GM19452 (cell line): ENCODE measurements around the gene GLYATL3.
"Not testable (repeated sequence)": the region's sequence is repeated elsewhere in the genome, so short reads cannot be mapped to it uniquely, and the experiment has no call there.

Experiments used
- ATAC-seq: cut with Tn5 transposase; IDR thresholded peaks from one replicate; pipeline ENCODE4 v1.9.1; 2021; ENCODE audit not compliant: unreplicated experiment

The GLYATL3 gene

GRCh38 chr6:49499623-49500022 lies at the start of gene GLYATL3:
Gene GLYATL3 (plus strand): TSS chr6:49499923. CDS start chr6:49511991, 12,068 bp downstream.
- ATAC-seq, result no peak

GRCh38 chr6:49453221-49453620 lies 46.5 kb upstream of the GLYATL3 start:
- no peak for ATAC-seq

DNA sequence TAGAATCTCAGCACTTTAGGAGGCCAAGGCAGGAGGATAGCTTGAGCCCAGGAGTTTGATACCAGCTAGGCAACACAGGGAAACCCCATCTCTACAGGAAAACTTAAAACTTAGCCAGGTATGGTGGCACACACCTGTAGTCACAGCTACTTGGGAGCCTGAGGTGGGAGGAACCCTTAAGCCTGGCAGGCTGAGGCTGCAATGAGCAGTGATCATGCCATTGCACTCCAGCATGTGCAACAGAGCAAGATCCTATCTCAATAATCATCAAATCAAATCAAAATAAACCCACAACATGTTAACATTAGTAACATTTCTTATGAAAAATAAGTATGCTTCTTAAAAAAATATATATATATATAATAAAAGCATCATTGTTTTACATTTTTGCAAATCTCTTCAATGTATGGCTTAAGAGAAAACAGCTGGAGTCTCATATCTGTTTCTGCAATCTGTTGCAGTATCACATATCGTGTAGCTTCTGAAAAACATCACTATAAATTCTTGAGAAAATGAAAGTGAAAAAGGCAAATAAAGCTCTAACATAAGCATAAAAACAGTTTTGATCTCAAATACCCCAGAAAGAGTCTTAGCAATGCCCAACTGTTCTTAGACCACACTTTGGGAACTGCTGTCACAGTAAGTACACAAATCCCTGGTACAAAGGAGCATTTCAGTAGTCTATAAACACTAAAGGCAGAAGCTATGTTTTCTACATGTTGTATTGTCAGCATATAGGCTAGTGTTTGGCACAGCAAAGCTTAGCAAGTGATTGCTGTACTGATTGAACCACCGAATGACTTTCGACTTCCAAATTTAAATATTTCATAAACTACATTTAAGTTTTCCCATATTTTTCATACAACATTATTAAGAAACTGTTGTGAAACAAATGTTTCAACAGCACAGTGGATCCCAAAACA lies 44.7 kb upstream of the GLYATL3 start:
- no peak for ATAC-seq

GRCh38 chr6:49457771-49458170 lies 42.0 kb upstream of the GLYATL3 start:
- no peak for ATAC-seq

GRCh38 chr6:49462071-49462470 lies 37.7 kb upstream of the GLYATL3 start:
- no peak for ATAC-seq

GRCh38 chr6:49462599-49462926 lies 37.2 kb upstream of the GLYATL3 start:
- ATAC-seq, result peak; percentile 1

DNA sequence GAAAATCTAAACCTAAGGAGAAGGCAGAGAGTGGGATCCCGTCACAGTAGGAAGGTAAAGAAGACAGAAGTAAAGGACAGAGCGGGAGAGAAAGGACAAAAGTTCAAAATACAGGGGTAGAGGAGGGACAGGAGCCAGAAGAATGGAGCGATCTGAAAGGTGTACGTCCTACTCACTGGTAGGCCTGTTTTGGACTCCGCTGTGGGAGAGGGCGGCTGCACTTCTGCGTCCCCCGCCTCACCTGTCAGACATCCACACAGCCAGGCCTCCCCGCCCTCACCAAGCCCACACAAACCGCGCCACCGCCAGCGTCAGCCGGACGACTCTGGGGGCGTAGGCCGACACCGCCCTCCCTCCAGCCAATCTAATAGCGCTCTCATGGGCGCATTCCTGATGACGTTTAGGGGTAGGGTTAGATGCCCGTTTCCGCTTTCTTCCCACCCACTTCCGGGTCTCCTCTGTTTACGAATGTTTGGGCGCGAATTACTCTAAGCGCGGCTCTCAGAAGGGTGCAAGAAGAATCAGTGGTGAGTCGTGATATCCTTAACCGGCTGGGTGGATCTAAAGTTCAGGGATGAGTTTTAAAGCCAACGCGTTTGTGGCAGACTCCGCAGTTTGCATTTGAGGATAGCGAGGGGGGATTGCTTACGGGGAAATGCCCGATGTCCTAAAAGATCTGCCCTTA lies 36.7 kb upstream of the GLYATL3 start, which contains the start of the genes CENPQ and MMUT:
CENPQ (plus strand) TSS at position 444 of the 685 bp plus-strand sequence. CDS start 6,807 bp downstream, outside the sequence.
MMUT (minus strand) TSS at position 327 of the 685 bp plus-strand sequence. CDS start 3,787 bp downstream, outside the sequence.
- peak; percentile 99 for ATAC-seq

GRCh38 chr6:49463612-49463967 lies 36.1 kb upstream of the GLYATL3 start:
- peak; percentile 0 for ATAC-seq

DNA sequence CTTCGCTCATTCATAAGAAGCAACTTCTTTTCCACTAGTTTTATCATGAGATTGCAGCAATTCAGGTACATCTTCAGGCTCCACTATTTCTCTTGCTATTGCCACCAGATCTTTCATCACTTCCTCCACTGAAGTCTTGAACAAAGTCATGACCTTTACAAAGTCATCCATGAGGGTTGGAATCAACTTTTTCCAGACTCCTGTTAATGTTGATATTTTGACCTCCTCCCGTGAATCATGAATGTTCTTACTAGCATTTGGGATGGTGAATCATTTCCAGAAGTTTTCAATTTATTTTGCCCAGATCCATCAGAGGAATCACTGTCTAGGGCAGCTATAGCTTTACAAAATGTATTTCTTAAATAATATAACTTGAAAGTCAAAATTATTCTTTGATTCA lies 35.0 kb upstream of the GLYATL3 start:
- no peak for ATAC-seq

DNA sequence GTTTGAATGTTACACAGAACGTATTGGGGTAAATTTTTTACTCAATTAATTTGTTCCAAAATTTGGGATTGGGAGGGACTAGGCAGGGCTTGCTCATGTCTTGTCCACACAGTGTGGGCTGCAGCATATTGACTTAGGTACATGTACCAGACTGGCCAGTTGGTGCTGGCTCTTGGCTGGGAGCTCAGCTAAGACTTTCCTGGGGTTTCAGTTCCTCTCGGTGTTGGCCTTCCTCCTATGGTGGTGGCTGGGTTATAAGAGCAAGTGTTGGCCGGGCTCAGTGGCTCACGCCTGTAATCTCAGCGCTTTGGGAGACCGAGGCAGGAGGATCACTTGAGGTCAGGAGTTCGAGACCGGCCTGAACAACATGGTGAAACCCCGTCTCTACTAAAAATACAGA lies 31.7 kb upstream of the GLYATL3 start:
- ATAC-seq, result no peak

DNA sequence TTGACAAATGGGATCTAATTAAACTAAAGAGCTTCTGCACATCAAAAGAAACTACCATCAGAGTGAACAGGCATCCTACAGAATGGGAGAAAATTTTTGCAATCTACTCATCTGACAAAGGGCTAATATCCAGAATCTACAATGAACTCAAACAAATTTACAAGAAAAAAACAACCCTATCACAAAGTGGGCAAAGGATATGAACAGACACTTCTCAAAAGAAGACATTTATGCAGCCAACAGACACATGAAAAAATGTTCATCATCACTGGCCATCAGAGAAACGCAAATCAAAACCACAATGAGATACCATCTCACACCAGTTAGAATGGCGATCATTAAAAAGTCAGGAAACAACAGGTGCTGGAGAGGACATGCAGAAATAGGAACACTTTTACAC lies 23.2 kb upstream of the GLYATL3 start:
- not testable (repeated sequence) for ATAC-seq

GRCh38 chr6:49479308-49479970 lies 20.3 kb upstream of the GLYATL3 start:
- no peak for ATAC-seq

GRCh38 chr6:49481846-49482245 lies 17.9 kb upstream of the GLYATL3 start:
- not testable (repeated sequence) for ATAC-seq

DNA sequence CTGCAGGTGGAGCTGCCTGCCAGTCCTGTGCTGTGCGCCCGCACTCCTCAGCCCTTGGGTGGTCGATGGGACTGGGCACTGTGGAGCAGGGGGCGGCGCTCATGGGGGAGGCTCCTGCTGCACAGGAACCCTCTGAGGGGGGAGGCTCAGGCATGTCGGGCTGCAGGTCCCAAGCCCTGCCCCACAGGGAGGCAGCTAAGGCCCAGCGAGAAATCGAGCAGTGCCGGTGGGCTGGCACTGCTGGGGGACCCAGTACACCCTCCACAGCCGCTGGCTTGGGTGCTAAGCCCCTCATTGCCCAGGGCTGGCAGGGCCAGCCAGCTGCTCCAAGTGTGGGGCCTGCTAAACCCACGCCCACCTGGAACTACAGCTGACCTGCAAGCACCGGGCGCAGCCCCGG lies 16.3 kb upstream of the GLYATL3 start:
- ATAC-seq, result not testable (repeated sequence)

DNA sequence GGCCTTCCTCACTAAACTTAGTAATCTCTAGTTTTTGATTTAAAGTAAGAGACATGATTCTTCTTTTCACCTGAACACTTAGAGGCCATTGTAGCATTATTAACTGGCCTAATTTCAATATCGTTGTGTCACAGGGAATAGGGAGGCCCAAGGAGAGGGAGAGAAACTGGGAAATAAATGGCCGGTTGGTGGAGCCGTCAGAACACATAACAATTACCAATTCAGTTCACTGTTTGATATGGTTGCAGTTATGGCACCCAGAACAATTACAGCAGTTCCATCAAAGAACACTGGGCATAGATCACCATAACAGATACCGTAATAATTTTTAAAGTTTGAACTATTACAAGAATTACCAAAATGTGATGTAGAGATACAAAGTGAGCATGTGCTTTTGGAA lies 9.1 kb upstream of the GLYATL3 start:
- ATAC-seq, result no peak

DNA sequence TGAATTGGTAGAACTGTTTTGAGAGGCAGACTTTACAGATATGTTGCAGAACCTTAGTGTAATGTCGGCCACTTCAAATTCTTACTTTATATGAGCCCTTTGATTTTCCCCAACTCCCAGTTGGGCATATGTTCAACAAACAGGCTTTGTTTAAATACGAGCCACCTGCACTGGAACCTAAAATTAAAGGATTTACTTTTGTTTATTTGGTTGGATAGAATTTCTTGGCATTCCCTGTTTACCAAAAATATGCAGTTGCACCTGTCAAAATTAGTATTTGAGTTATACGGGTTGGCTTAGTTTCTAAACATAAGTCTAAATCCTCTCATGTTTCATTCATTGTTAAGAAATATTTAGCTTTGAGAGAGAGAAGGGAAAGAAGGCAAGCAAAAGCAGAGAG lies 2.4 kb upstream of the GLYATL3 start:
- no peak for ATAC-seq

DNA sequence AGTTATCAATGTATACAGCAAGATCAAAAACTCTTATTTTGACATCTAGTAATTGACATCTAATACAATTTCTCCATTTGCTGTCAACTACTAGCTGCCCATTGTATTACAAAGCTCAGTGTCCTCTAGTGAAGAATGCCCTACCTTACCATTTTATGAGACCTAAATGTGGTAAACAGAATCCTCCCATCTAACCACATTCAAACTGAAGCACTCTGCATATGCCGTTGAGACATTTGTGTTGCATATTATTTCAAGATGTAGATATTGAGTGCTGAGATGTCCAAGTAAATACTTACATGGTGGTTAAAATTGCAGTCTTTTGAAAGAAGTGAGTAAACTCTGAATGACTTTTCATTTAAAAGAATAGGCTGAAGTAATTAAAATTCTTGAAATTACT lies 597 bp upstream of the GLYATL3 start:
- ATAC-seq, result no peak

GRCh38 chr6:49504666-49505065 lies 4.9 kb downstream of the GLYATL3 start:
- ATAC-seq, result no peak

DNA sequence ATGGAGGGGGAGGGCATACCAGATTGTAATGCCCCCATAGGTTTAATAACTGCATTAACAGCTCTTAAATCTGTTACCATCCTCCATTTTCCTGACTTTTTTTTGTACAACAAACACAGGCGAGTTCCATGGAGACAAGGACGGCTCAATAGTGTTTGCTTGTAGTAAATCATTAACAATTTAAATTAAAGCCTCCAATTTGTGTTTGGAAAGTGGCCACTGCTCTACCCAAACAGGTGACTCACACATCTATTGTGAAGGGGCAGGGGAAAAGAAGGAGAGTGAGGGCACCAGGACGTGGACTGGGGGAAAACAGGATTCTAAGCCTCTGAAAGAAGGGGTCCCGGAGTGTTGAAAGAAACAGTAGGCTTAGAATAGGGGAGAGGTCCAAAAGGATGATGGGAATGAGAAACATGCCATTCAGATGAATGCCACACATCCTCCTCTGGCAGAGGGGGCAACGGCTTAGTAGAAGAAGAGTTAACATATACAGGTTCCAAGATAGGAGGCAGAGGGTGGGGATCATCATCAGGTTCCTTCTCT lies 6.9 kb downstream of the GLYATL3 start:
- no peak for ATAC-seq

GRCh38 chr6:49509342-49509741 lies 9.6 kb downstream of the GLYATL3 start:
- no peak for ATAC-seq
